OCI-LY1 (cell line): Measurements from ENCODE around the gene LSP1.

Experiments used
- EZH2 ChIP-seq: fragments of 200-600 bp; sonication (generic), shearing (Covaris generic); IDR thresholded peaks from 2 replicates; pipeline ENCODE4 v1.8.0; 2017; ENCODE audit warnings: borderline replicate concordance, mixed run types, mild to moderate bottlenecking, antibody characterized with exemption, low read length, moderate library complexity, mixed read lengths
- TF ChIP-seq, protein P1 (sequence below): fragments of 200-600 bp; sonication (generic), shearing (Covaris generic); IDR thresholded peaks from 2 replicates; pipeline ENCODE4 v1.5.1; 2017; ENCODE audit warnings: mild to moderate bottlenecking, antibody characterized with exemption, low read length, moderate library complexity, mixed read lengths

GRCh38 chr11:1913271-1914060 is 60.6 kb downstream of the LSP1 start:
- TF ChIP-seq, protein P1, sequence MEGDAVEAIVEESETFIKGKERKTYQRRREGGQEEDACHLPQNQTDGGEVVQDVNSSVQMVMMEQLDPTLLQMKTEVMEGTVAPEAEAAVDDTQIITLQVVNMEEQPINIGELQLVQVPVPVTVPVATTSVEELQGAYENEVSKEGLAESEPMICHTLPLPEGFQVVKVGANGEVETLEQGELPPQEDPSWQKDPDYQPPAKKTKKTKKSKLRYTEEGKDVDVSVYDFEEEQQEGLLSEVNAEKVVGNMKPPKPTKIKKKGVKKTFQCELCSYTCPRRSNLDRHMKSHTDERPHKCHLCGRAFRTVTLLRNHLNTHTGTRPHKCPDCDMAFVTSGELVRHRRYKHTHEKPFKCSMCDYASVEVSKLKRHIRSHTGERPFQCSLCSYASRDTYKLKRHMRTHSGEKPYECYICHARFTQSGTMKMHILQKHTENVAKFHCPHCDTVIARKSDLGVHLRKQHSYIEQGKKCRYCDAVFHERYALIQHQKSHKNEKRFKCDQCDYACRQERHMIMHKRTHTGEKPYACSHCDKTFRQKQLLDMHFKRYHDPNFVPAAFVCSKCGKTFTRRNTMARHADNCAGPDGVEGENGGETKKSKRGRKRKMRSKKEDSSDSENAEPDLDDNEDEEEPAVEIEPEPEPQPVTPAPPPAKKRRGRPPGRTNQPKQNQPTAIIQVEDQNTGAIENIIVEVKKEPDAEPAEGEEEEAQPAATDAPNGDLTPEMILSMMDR, result no peak
- no peak for TF ChIP-seq EZH2
